HL-60 (cell line): Measurements from ENCODE around the gene RECQL5.

Source experiments
- DNase-seq, 2 experiments: peaks; one replicate each; pipeline ENCODE4 v3.0.0-alpha.2; 2010 to 2020; ENCODE audit warnings: low read depth in 1 of 2, low spot score in 1 of 2
- H3K27ac ChIP-seq: fragments of 250-450 bp; sonication (Bioruptor Pico); replicated peaks from 2 replicates; pipeline ENCODE4 v1.5.1; 2020; ENCODE audit warnings: mild to moderate bottlenecking, moderate library complexity
- H3K27me3 ChIP-seq: fragments of 250-450 bp; sonication (Bioruptor Pico); 2 replicates; pipeline ENCODE4 v1.5.1; 2021; ENCODE audit warnings: mild to moderate bottlenecking, moderate library complexity; ENCODE audit not compliant: insufficient read depth, poor library complexity, severe bottlenecking
- H3K4me3 ChIP-seq: replicated peaks from 2 replicates; pipeline ENCODE4 v1.5.1; 2011; ENCODE audit warnings: mild to moderate bottlenecking, control low read depth, low read length; ENCODE audit not compliant: insufficient read depth
- GABPA ChIP-seq: IDR thresholded peaks from 2 replicates; pipeline ENCODE4 v1.6.1; 2012; ENCODE audit warnings: low read depth
- POLR2AphosphoS5 ChIP-seq: IDR thresholded peaks from 2 replicates; pipeline ENCODE4 v1.6.1; 2012; ENCODE audit warnings: low read depth
- SPI1 ChIP-seq: IDR thresholded peaks from 2 replicates; pipeline ENCODE4 v1.6.1; 2012; ENCODE audit warnings: low read depth, mild to moderate bottlenecking, borderline replicate concordance
- TF ChIP-seq, protein P1 (sequence below): IDR thresholded peaks from one replicate; pipeline ENCODE4 v1.5.1; 2011; ENCODE audit warnings: low read length, control low read depth, inconsistent platforms; ENCODE audit not compliant: insufficient read depth
- TF ChIP-seq, protein P2 (sequence below): IDR thresholded peaks from 2 replicates; pipeline ENCODE4 v1.6.1; 2012; ENCODE audit warnings: low read depth; ENCODE audit not compliant: insufficient replicate concordance

Gene RECQL5

DNA sequence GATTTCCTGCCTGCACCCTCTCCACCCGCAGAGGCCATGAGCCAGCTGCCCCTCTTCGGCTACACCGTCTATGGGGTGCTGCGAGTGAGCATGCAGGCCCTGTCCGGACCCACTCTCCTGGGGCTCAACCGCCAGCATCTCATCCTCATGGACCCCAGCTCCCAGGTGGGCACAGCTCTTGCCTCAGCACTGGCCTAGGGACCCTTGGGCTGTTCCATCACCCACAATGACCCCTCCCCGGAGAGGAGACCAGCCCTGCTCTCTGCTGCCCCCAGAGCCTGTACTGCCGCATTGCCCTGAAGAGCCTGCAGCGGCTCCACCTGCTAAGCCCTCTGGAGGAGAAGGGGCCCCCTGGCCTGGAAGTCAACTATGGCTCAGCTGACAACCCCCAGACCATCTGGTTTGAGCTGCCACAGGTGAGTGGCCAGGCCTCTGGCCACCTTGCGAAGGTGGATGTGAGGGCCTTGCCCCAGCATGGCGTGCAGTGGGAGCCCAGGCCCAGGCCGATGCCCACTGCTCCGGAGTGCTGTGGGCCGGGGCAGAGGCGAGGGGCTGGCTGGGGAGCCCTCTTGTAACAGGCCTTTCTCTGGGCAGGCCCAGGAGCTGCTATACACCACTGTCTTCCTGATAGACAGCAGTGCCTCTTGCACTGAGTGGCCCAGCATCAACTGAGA, 41.0 kb downstream of the RECQL5 start:
- no peak overlapping the region for H3K27ac ChIP-seq
- no peaks in the 10 kb centered on the region for H3K27me3 ChIP-seq
- no peak for TF ChIP-seq SPI1
- TF ChIP-seq, protein P1, sequence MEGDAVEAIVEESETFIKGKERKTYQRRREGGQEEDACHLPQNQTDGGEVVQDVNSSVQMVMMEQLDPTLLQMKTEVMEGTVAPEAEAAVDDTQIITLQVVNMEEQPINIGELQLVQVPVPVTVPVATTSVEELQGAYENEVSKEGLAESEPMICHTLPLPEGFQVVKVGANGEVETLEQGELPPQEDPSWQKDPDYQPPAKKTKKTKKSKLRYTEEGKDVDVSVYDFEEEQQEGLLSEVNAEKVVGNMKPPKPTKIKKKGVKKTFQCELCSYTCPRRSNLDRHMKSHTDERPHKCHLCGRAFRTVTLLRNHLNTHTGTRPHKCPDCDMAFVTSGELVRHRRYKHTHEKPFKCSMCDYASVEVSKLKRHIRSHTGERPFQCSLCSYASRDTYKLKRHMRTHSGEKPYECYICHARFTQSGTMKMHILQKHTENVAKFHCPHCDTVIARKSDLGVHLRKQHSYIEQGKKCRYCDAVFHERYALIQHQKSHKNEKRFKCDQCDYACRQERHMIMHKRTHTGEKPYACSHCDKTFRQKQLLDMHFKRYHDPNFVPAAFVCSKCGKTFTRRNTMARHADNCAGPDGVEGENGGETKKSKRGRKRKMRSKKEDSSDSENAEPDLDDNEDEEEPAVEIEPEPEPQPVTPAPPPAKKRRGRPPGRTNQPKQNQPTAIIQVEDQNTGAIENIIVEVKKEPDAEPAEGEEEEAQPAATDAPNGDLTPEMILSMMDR = peak; percentile 65
- TF ChIP-seq, protein P2, sequence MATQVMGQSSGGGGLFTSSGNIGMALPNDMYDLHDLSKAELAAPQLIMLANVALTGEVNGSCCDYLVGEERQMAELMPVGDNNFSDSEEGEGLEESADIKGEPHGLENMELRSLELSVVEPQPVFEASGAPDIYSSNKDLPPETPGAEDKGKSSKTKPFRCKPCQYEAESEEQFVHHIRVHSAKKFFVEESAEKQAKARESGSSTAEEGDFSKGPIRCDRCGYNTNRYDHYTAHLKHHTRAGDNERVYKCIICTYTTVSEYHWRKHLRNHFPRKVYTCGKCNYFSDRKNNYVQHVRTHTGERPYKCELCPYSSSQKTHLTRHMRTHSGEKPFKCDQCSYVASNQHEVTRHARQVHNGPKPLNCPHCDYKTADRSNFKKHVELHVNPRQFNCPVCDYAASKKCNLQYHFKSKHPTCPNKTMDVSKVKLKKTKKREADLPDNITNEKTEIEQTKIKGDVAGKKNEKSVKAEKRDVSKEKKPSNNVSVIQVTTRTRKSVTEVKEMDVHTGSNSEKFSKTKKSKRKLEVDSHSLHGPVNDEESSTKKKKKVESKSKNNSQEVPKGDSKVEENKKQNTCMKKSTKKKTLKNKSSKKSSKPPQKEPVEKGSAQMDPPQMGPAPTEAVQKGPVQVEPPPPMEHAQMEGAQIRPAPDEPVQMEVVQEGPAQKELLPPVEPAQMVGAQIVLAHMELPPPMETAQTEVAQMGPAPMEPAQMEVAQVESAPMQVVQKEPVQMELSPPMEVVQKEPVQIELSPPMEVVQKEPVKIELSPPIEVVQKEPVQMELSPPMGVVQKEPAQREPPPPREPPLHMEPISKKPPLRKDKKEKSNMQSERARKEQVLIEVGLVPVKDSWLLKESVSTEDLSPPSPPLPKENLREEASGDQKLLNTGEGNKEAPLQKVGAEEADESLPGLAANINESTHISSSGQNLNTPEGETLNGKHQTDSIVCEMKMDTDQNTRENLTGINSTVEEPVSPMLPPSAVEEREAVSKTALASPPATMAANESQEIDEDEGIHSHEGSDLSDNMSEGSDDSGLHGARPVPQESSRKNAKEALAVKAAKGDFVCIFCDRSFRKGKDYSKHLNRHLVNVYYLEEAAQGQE = no peak
- no peak for TF ChIP-seq GABPA
- no peak overlapping the region for H3K4me3 ChIP-seq
- DNase-seq = peak in 1 of 2 experiments; percentile 16

DNA sequence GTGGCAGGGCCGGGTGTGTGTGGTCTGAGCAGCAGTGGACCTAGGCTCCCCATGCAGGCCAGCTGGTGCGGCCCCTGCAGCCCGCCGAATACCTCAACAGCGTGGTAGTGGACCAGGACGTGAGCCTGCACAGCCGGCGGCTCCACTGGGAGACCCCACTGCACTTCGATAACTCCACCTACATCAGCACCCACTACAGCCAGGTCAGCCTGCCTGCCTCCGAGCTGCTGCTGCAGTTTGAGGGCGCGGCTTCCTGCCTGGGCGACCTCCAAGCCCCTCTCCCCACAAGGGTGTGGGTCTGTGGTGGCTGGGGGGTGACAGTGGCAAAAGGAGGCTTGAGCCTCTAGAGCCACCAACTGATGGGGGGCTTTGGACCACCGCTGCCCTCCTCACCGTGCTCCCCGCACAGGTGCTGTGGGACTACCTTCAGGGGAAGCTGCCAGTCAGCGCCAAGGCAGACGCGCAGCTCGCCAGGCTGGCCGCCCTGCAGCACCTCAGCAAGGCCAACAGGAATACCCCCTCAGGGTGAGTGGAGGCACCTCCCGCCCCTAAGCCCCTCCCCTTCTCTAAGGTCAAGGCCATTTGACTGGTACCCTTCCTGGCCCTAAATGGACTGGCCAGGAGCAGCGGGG, 42.1 kb downstream of the RECQL5 start:
- TF ChIP-seq POLR2AphosphoS5 (no peak), SPI1 (no peak), GABPA (no peak)
- TF ChIP-seq, protein P1 = no peak
- TF ChIP-seq, protein P2 = no peak
- H3K4me3 ChIP-seq = no peak overlapping the region
- H3K27ac ChIP-seq = no peak overlapping the region
- no peak for DNase-seq
- no peaks in the 10 kb centered on the region for H3K27me3 ChIP-seq

DNA sequence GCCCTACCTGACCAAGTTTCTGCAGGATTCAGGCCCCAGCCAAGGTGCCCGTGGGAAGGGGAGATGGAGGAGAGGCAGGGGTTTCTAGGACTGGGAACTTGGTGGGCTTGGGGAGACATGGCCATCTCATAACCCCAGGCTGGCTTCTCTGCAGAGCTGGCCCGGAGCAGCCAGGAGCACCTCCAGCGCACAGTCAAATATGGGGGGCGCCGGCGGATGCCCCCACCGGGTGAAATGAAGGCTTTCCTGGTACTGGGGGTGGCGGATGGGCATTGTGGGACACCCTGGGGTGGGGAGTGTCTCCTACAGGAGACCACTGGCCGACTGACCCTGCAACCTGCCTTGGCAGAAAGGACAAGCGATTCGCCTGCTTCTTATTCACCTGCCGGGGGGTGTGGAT, 42.9 kb downstream of the RECQL5 start:
- no peaks in the 10 kb centered on the region for H3K27me3 ChIP-seq
- no peak for TF ChIP-seq POLR2AphosphoS5
- TF ChIP-seq GABPA = no peak
- TF ChIP-seq, protein P2 = no peak
- TF ChIP-seq, protein P1 = no peak
- no peak for TF ChIP-seq SPI1
- H3K4me3 ChIP-seq = no peak overlapping the region
- no peak overlapping the region for H3K27ac ChIP-seq
- no peak for DNase-seq
